CD4-positive, alpha-beta T cell treated with Interleukin-21 for 1 hour (primary cell): Measurements from ENCODE around the gene TENT5C.

ENCODE experiments used
- DNase-seq: peaks from one replicate; pipeline ENCODE4 v3.0.0-alpha.2; 2020

Gene TENT5C

DNA sequence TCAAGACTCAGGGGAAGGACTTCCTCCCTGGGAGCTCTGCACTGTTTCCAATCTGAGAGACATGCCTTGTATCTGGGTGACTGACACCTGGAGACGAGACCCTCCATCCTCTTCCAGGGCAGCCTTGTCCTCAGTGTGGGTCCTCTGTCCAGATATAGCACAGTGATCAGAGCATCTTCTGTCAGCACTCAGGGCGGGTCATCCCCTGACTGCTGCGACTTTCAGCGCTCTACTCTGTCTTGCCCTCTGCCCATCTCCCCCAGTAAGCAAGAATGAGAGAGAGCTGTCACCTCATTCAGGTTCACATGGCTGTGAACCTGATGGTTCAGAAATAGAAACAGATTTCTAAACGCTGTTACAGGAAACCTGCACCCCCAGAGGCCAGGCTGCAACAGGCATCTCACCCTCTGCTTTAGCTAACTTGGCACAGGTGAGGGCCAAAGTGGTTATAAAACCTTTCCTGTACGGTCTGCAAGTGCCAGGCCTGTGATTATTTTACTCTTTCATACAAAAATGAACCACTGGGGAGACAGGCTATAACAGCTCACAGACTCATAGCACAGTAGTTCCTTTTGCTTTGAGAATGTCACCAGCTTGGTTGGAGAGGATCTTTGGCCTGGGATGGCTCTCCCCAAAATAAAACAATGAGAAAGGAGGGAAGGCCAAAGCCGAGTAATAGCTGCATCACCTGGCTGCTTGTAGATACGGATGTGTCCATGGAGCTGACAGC, 11.4 kb upstream of the TENT5C start:
- DNase-seq, result no peak

DNA sequence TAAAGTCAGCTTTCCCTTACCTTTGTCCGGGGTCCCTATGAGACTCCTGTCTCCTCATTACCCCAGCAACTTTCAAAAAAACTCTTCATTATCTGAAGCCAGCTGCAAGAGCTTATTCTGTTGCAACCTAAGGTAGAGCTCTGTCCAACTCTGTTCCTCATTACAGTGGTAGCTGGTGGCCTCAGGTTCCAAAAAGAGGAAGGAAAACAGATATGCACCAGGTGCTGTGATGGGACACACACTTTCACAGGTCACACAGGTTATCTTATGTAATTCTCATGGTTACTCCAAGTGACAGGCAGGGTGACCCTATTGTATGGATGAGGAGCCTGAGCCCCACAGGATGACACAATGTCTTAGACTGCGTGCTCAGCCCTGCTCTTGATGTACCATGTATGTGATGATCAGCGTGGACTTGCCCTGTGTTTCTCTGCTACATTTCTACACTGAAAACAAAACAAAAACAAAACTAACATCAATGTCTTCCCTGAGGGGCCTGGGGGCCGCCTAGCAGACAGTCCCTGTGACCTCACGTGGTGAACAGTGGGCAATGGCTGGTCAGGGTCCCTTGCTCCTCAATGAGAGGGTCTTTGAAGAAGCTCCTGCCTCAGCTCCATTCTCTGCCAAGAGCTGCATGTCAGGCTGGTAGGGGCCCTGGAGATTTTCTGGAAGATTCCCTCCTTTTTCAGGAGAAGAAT, 9.7 kb upstream of the TENT5C start:
- DNase-seq, result no peak

DNA sequence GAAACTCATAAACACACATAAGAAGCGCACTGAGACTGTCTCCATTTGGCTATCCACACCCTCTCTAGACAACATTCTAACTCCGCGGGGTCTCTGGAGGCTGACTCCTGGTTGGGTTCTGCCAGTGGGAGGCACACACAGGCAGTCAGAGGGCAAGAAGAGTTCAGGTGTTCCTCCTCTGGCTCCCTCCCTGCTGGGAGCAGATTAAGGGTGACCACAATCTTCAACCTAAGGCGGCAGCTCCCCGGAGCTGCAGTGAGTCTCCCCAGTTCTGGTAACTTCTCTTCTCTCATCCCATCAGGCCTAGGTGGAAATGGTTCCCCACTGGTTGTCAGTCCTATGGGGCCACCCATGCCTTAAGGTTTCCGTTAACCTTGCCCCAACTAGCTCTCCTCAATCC, 7.4 kb upstream of the TENT5C start:
- no peak for DNase-seq

DNA sequence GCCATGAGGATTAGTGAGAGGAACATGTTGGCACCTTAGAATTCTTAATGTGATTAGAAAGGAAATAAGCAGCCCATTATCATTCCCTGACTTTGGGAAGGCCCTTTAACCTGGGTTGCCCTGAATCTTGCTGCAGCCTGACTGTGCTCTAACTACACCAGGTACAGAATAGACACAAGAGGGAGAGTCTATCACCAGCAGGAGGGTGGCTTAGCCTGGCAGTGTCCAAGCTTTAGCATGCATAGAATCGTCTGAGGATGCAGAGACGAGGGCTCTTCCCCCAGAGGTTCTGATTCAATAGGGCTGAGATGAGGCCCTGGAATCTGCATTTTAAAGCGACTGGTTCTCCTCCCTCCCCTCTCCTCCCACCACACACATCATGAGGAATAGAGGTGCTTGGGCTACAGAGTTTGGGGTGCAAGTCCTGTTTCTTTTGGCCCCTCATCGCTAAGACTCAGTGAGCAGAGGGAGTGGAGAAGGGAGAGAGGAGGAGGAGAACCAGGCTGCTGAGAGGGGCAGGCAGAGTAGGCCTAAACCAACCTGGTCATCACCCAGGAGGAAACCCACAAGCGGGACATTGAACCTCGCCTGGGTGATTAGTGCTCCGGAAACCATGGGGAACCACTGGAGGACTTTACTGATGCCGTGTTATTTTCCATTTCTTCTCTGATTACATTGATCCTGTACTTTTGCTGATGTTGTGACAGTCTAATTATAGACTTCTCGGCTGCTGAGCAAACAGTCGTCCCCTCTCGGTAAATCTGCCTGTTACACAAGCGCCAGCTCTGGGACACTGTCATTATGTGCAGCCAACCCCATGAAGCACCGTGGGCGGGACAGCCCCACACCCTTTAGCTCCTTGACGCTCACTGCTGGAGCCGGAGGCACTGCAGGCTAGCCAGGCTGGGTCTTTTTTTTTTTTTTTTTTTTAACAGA, 6.3 kb upstream of the TENT5C start:
- no peak for DNase-seq

DNA sequence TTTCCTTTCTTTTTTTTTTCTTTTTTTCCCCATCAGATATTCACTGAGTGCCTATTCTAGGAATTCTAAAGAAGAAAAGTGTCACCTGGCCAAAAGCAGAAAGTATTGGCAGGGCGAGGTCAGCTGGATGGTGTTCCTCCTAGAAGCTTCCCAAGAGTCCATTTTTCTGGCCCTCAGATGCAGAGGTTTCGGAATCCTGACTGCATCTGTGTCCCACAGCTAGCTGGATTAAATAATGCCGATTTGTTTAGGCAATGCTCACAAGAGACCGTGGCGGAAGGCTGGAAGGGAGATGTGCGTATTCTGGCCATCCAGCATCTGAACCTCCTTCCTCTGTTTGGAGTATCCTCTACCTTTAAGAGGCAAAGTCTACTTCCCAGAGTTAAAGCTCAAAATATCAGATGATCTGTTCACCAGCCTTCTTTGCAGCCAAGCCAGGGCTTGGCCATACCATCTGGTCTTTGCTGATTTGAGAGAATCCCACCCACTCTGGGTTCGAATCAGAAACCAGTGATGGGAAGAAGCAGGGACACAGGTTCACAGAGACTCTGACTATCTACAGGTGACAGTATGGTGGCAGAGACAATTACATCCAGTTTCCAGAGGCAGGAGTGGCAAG, 5.4 kb upstream of the TENT5C start:
- DNase-seq, result no peak

DNA sequence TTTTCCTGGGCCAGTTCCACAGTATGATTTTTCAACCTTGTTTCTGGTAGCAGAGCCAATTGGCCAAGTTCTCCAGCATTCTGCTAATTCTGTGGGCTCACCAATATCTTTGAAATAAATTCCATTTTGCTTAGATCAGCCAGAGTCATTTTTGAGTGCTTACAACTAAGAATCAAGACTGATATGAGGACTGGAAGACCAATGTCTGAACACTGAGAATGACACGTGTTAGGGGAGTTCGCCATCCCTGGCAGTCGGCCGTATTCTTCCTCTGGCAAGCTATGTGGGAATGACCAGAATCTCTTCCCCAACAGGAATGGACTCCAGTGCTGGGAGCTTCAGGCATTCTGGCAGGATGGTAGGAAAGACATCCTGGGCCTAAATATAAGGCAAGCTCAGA, 4.9 kb upstream of the TENT5C start:
- DNase-seq, result no peak

DNA sequence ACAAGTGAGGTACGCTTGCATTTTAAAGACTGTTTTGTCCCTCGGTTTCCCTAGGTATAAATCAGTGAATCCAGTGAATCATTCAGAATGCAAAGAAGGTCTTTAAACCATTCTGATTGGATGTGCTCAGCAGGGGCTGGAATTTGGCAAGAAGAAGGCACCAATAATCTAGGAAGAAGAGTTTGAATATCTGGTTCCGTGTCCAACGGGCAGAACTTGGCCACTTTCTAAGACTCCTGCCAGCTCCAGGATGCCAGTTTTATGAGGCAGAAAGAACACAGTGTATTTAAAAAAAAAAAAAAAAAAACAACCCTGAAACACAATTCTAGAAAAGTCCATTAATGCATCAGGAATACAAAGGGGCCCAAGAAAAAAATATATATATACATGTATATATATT, 3.0 kb upstream of the TENT5C start:
- no peak for DNase-seq

DNA sequence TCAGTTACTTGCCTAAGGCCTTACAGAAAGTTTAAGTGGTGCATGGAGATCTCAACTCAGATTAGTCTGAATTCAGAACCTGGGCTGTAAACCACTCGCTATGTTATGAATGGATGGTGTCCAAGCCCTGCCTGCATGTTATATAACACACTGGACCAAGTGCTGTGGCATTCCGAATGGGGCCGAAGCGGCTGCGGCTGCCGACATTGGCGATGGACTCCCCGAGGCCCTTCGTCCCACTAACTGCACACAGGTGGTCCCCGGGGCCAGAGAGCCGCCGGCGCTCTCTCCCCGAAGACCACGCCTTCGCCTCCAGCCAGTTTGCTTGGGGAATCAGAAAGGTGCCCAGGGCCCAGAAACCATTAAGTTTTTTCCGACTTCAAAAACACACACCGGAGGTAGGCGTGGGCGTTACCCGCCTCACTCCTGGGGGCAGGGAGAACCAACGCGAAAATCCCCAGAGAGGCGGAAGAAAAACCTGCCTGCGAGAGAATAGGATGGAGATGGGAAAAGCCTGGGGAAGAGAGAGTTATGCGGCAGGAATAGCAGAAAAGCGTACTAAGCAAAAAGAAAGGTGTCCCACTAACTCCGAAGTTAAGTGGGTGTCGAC, 579 bp upstream of the TENT5C start:
- DNase-seq, result no peak

DNA sequence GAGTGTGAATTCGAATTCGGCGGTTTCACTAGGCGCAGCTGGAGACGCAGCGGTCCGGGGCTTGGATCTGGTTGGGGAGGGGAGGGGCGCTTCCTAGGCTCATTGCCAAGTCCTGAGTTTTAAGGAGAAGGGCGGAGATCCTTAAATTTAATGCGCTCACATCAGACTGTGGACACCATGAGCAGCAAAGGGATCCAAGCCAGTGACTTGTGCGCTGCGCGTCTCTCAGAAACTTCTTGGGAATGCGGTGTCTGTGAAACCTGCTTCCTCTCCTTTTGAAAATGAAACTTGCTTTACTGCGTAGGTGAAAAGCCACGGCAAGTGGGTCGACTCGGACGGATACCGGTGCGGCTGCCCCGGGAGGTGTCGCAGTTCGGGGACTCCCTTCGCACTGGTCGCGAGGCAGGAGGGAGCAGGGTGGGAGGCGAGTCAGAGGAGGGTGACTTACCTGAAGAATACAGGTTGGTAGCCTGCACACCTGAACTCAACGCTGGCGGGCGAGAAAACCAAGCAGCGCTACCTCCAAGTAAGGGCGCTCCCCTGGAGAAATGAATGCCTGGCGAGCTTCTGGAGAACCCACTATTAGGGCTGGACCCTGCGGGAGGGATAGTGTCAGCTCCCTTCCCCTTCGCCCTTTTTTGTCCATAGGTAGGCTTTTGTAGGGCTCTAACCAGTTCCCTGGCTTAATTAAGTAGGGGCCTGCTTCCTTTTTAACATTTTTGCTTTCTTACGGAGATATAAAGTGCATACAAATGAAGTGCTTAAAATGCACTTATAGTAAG, 992 bp downstream of the TENT5C start:
- peak; percentile 76 for DNase-seq

DNA sequence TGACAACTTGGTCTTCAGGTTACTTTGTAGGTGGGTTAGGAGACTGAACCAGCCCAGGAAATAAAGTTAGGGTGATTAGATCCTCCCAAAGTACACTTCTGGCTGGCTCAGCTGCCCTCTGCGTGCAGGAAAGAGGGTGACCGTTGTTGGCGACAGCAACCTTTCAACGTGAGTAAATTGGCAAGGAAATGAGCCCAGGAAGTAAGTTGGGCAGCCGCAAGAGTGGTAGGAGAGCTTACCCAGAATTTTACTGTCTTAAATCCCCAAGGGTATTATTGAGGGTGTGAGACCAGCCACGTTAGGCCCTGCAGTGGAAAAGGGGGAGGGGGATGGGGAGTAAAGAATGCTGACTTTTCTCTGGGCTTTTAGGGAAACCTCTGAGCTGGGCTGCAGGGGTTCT, 1.6 kb downstream of the TENT5C start:
- peak; percentile 73 for DNase-seq

DNA sequence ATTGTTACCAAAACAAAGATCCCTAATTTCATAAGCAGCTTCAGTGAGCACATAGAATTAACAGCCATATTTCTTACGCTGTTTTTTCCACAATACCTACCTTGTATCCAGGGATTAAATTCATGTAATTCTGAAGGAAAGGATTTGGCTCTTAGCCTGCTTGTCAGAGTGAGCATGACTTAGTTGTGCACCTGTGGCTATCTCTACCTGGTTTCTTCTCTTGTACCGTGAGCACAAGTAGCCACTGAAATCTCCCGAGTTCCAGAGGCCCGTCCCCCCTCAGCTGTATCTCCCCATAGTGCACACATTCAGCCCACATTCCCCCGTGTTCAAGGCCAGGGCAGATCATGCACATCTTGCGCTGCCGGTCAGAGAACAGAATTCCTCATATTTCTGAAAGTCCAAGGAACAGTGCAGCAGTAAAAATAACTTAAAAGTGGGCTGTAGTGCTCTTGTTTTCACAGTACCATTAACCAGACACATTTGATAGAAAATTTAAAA, 2.3 kb downstream of the TENT5C start:
- no peak for DNase-seq

DNA sequence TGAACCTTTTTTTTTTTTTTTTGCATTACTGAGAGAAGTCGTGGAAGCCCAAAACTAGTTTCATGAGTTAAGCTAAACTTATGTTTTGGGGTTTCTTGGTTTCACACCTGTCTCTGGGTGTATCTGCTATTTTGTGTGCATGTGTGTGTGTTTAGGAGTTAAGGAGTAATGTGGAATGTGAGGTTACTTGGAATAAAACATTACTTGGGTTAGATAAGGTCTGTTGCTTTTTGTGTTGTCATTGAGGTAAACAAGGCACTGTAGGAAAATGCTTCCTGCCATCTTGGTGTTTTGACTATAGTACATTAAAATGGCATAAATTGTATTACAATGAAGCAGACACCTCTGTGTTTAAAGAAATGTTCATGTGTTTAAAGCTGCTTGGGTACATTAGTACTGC, 2.9 kb downstream of the TENT5C start:
- DNase-seq, result no peak

DNA sequence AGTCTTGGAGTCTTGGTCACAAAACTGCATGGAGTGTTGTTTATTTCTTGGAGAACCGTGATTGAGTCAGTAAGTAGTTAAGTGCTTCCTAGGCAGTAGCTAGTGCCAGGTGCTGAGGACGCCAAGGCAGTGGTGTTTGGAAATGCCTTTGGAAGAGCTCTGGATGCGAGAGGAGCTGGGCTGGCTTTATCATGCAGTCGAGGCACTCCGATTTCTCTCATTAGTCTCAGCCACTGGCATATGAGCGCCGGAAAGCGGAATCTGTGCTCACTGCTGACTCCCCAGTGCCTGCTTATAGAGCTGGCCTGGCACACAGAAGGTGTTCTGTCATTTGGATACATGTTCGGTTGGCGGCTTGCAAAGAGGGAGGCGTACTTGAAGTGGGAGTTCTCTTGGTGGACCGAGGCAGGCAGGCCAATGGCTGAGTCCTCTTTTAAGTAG, 3.6 kb downstream of the TENT5C start:
- no peak for DNase-seq

DNA sequence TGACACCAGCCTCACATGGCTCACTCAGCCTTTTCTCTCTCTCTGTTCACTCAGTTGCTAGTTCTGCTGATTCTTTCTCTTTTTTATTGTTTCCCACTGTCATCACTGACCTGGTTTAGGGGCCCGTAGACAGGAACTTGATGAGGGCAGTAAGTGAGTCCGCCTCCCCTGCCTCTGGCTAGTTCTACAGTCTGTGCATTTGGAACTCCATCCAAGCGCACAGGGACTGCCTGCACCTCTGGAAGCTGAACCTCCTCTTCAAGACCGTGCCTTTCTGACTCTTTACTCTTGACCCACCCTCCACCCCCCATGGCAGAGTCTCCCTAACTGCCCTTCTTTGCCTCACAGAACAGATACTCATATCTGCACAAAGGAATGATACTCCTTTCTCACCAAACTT, 4.2 kb downstream of the TENT5C start:
- no peak for DNase-seq

DNA sequence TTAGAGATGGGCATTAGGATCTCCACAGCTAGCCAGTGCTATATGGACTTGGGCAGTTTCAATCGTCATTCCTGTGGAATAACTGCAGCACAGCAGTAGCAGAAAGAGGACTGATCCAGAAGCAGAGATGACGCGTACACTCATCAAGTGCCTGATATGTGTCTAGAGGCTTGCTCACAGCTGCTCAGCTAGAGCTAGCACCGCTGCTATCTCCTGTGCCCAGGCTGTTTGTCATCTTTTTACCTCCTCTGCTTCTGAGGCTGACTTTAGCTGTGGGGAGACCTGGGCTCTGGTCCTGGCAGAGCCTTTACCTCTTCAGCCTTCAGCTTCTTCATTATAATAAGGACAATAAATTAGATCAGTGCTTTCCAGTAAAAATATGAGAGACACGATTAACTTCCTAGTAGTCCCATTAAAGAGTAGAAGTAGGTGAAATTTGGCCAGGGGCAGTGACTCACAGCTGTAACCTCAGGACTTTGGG, 5.3 kb downstream of the TENT5C start:
- no peak for DNase-seq

DNA sequence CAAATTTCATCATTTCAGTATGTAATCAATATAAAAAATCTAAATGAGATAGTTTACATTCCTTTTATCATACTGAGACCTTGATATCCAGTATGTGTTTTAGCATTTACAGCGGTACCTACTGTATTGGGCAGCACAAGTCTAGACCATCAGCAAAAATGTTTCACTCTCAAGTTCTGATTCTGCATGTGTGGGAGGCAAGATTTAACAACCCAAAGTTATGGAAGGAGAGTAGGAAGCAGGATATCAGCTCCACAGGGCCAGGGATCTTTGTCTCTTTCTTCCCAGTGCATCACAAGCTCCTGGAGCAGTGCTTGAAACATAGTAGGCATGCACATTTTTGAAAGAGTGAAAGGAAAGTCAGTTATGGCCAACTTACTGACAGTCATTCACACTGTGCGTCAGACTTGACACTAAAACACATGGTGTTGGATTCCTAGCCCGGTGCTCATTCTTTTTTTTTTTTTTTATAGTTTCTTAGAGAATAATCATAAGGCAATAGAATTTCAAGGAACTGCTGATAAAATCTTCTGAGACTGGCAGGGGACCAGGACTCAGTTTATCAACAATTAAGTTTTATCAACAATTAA, 6.1 kb downstream of the TENT5C start:
- no peak for DNase-seq

DNA sequence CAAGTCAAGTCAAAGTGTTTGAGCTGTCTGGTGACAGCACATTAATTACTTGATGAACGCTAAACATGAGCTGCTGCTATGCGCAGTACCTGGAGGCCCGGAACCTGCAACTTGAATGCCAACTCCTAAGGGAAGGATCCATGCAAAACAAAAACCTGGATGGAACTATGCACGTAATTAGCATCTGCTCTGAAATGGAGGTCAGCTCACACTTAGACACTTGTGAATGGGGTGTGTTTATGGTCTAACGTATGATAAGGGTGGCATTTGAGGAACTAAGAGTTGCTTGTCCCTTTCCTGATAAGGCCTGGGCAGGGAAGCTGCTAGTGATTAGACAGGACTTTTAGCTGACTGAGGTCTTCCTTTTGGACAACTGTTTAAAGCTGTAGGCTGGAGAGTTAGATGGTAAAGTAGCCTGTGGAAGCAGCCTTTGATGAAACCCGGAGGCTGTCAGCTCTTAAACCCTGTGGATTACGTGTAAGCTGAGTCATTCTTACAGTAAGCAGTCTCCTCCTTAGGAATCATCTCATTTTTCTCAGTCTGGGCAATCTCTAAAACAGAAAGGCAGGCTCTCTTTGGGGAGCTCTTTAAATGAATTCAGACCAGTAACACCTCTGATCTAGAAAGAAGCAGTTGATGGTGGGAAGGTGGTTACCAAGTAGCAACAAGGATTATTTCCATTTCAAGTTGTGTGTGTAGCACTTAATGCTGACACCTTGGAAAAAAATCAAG, 6.8 kb downstream of the TENT5C start:
- no peak for DNase-seq

DNA sequence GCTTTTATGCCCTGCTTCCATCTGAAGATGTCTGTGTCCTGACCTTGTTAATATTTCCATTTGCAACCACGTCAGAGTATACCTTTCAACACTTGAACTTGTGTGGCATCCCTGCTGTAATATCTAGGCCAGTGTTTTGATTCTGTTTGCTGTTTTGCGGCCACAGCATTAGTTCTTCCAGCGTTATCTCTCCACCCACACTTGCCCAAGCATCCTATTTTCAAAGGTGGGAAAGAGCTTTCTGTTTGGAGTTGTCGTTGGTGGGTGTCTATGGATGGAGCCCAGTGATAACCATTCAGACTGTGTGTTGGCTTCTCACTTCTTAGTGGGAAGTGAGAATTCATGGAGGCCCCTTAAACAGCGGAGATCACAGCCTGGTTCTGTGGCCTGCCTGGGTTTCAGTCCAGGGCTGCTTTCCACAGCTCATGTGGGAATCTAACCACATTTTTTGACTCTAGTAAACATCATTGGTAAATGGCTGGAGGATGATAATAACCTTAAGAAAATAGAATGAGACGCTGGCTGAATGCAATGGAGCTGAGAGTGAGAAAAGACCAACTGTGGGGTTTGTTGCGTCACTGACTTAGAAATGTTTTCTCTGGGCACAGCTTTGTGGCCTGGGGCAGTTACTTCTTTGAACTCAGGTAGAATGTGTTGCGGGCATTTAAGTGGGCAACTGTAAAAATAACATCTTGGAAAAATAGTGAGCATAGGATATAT, 7.6 kb downstream of the TENT5C start:
- no peak for DNase-seq

DNA sequence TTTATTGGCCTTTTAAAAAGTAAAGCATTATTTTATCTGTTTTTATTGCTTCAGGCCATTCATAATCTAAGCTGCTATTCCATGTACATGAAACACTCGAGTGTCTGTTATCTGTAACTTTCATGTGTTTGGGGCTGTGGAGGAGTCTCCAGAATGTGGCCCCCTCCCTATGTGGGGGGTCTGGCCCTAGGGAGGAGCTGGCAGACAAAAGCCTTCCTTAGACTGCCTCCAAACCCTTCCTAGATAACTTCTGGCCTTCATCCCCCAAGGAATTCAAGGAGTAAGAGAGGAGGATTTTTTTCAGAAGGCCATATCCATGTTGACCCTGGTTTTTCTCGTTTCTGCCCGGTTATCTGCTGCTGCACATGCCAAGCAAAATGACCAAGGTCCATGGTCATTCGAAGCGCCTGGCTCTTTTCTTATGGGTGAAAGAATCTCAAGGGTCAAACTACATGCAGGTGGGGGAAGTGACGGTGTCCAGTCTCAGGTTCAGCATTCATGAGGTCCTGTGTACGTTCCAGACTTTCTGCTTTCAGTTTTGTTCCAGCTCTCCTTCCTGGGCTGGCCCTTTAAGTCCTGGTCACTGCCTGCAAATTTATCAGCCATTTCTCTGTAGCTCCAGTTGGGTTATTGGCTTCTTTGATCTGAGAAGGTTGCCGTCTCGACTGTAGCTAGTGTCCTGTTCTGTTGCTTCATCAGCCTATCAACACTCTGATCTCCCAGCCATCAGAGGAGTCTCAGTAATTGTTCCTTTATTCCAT, 8.3 kb downstream of the TENT5C start:
- no peak for DNase-seq
